ENCODE data around the gene LYSMD3. TPM values are rescaled to one million over a fixed set of nuclear protein-coding genes. Genes with fewer than 3 reads are reported as not detected.

LYSMD3 gene
- total RNA-seq, 1 donor from 2014 or later: 19.8 TPM

DNA sequence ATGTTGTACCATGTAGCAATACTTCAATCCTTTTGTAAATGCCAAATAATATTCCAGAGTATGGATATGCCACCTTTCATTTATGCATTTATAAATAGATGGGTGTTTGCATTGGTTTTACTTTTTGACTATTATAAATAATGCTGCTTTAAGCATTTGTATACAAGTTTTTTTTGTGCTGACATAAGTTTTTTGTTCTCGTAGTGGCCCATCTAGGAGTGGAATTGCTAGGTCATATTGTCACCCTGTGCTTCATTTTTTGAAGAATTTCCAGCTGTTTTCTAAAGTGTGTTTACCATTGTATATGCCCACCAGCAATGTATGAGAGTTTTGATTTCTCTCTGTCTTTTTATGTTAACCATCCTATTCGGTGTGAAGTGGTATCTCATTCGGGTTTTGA is 36.1 kb upstream of the LYSMD3 start:
- no peak overlapping the region for H3K27ac ChIP-seq (replicated peaks)
- peaks cover 16% of the 10 kb centered on the region for H3K9me3 ChIP-seq (replicated peaks)
- no peak overlapping the region for H3K4me3 ChIP-seq
- DNase-seq: no peak
- no peaks in the 10 kb centered on the region for H3K36me3 ChIP-seq
- H3K27me3 ChIP-seq (ENCODE audit: low read depth): peaks cover 27% of the 10 kb centered on the region
- intact Hi-C loops (cut with micrococcal nuclease): no loop called here
- no peaks in the 10 kb centered on the region for H3K4me1 ChIP-seq
- TF ChIP-seq, protein P1, sequence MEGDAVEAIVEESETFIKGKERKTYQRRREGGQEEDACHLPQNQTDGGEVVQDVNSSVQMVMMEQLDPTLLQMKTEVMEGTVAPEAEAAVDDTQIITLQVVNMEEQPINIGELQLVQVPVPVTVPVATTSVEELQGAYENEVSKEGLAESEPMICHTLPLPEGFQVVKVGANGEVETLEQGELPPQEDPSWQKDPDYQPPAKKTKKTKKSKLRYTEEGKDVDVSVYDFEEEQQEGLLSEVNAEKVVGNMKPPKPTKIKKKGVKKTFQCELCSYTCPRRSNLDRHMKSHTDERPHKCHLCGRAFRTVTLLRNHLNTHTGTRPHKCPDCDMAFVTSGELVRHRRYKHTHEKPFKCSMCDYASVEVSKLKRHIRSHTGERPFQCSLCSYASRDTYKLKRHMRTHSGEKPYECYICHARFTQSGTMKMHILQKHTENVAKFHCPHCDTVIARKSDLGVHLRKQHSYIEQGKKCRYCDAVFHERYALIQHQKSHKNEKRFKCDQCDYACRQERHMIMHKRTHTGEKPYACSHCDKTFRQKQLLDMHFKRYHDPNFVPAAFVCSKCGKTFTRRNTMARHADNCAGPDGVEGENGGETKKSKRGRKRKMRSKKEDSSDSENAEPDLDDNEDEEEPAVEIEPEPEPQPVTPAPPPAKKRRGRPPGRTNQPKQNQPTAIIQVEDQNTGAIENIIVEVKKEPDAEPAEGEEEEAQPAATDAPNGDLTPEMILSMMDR (IDR thresholded peaks at IDR 0.05; ENCODE audit: borderline replicate concordance): no peak

DNA sequence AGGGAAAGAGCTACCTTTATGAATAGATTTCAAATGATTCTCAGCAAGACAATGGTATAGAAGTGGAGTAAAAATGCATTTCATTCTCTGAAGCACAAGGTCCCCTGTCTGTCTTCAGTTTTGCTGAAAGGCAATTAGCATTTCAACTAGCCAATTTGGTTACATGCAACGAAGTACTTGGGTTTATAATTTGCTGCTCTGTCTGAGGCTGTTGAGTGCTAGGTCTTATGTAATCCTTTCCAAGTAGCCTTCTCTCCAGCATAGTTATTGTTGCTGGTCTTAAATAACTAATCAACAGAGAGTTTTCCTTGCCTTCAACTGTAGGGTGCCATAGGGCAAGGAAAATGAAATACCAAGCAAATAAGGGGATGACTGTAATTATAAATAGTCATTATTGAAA is 33.7 kb upstream of the LYSMD3 start:
- TF ChIP-seq, protein P1 (IDR thresholded peaks at IDR 0.05; ENCODE audit: borderline replicate concordance): no peak
- Histone ChIP-seq H3K9me3 (replicated peaks) (no peaks in the 10 kb centered on the region), H3K4me3 (no peak overlapping the region), H3K27ac (replicated peaks) (no peak overlapping the region), H3K27me3 (ENCODE audit: low read depth) (peaks cover 51% of the 10 kb centered on the region), H3K36me3 (no peaks in the 10 kb centered on the region), H3K4me1 (peaks cover 11% of the 10 kb centered on the region)
- DNase-seq: no peak
- intact Hi-C loops (cut with micrococcal nuclease): no loop called here

DNA sequence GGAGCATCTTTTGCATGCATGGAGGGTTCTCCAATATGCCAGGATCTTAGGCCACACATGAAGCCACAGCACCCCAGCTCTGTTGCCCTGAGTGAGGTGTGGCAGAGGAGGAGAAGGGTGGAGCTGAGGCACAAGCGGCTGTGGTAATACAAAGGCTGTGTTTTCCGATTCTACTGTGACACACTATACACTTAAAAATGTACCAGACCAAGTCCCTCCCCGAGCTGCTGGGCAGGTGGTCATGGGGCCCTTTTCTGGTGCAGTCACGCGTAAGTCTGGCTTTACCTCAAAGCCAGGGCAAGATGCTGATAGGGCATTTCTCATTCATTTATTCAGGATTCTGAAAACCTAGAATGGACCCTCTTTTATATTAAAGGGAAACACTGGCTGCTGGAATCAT is 33.0 kb upstream of the LYSMD3 start:
- Histone ChIP-seq H3K36me3 (no peaks in the 10 kb centered on the region), H3K4me1 (peaks cover 15% of the 10 kb centered on the region), H3K27me3 (ENCODE audit: low read depth) (peaks cover 59% of the 10 kb centered on the region), H3K9me3 (replicated peaks) (no peaks in the 10 kb centered on the region), H3K4me3 (no peak overlapping the region), H3K27ac (replicated peaks) (no peak overlapping the region)
- DNase-seq: no peak
- intact Hi-C loops (cut with micrococcal nuclease): no loop called here
- TF ChIP-seq, protein P1 (IDR thresholded peaks at IDR 0.05; ENCODE audit: borderline replicate concordance): no peak

DNA sequence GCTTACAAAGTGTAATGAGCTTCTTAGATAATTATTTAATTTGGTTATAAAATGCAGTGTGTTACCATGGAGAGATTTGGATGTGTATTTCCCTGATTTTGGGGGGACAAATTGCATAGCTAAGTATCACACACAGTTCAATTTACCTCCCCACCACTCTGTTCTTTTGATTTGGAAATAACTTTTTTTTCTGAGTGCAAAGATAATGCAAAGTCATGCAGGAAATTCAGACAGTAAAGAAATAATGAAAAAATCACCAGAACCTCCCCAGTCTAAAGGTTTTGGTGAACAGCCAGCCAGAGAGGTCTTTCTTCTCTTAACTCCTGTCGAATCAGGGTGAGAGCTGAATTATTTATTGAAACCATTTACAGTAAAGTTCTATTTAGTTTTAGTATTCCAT is 32.4 kb upstream of the LYSMD3 start:
- H3K4me3 ChIP-seq: no peak overlapping the region
- H3K27me3 ChIP-seq (ENCODE audit: low read depth): peaks cover 65% of the 10 kb centered on the region
- H3K9me3 ChIP-seq (replicated peaks): no peaks in the 10 kb centered on the region
- H3K4me1 ChIP-seq: peaks cover 15% of the 10 kb centered on the region
- TF ChIP-seq, protein P1 (IDR thresholded peaks at IDR 0.05; ENCODE audit: borderline replicate concordance): no peak
- no peaks in the 10 kb centered on the region for H3K36me3 ChIP-seq
- DNase-seq: no peak
- no peak overlapping the region for H3K27ac ChIP-seq (replicated peaks)
- intact Hi-C loops (cut with micrococcal nuclease): no loop called here

DNA sequence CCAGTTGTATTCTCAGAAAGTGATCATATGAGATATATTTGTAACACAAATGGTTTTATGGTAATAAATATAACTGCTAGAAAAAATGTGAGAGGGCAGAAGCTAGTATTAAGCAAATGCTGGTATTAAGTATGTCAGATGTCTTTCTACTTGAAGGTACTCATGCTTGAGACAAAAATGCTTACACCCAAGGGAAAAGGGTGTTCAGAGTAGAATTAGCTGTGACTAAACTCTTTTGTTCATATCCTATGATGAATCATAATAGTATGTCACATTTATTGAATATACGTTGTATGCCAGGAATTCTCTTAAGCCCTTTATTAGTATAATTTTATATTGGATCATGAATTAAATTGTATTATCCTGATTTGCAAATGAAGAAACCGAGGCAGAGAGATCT is 31.4 kb upstream of the LYSMD3 start:
- Histone ChIP-seq H3K27me3 (ENCODE audit: low read depth) (peaks cover 75% of the 10 kb centered on the region), H3K27ac (replicated peaks) (no peak overlapping the region), H3K36me3 (no peaks in the 10 kb centered on the region), H3K4me1 (peaks cover 15% of the 10 kb centered on the region), H3K9me3 (replicated peaks) (no peaks in the 10 kb centered on the region), H3K4me3 (no peak overlapping the region)
- intact Hi-C loops (cut with micrococcal nuclease): no loop called here
- no peak for DNase-seq
- TF ChIP-seq, protein P1 (IDR thresholded peaks at IDR 0.05; ENCODE audit: borderline replicate concordance): no peak
